GM23338 (cell line): ENCODE data around the gene TMEM187. TPM values are rescaled to one million over a fixed set of nuclear protein-coding genes. Genes with fewer than 3 reads are reported as not detected.

Experiments
- ATAC-seq: fragments of 200-7000 bp; cut with Tn5 transposase; 3 replicates; pipeline ENCODE4 v1.9.1; 2020
- DNase-seq: peaks from one replicate; pipeline ENCODE4 v3.0.0-alpha.2; 2015; ENCODE audit warnings: low spot score
- H2AFZ ChIP-seq: fragments of 200-600 bp; sonication (generic); 2 replicates; pipeline ENCODE4 v1.8.0; 2016; ENCODE audit warnings: antibody characterized with exemption, mild to moderate bottlenecking, moderate library complexity
- H3F3A ChIP-seq: fragments of 200-600 bp; sonication (generic); replicated peaks from 2 replicates; pipeline ENCODE4 v1.8.0; 2017; ENCODE audit warnings: antibody characterized with exemption, mixed run types, low read depth
- H3K27ac ChIP-seq: fragments of 200-600 bp; sonication (generic); 2 replicates; pipeline ENCODE4 v1.6.1; 2016; ENCODE audit warnings: low read depth
- H3K27me3 ChIP-seq: fragments of 200-600 bp; sonication (generic); 2 replicates; pipeline ENCODE4 v1.8.0; 2016; ENCODE audit warnings: mild to moderate bottlenecking, mixed run types, moderate library complexity; ENCODE audit not compliant: insufficient read depth
- H3K36me3 ChIP-seq: fragments of 200-600 bp; sonication (generic); 2 replicates; pipeline ENCODE4 v1.8.0; 2016; ENCODE audit warnings: mild to moderate bottlenecking; ENCODE audit not compliant: insufficient read depth
- H3K4me1 ChIP-seq: fragments of 200-600 bp; sonication (generic); 2 replicates; pipeline ENCODE4 v1.8.0; 2016; ENCODE audit warnings: mild to moderate bottlenecking, moderate library complexity; ENCODE audit not compliant: insufficient read depth
- H3K4me2 ChIP-seq: fragments of 200-600 bp; sonication (generic); 2 replicates; pipeline ENCODE4 v1.7.1; 2017; ENCODE audit warnings: mixed run types
- H3K4me3 ChIP-seq: fragments of 200-600 bp; sonication (generic); 2 replicates; pipeline ENCODE4 v1.6.1; 2016; ENCODE audit warnings: mixed run types
- H3K79me2 ChIP-seq: fragments of 200-600 bp; sonication (generic); replicated peaks from 2 replicates; pipeline ENCODE4 v1.8.0; 2017; ENCODE audit warnings: mild to moderate bottlenecking; ENCODE audit not compliant: insufficient read depth
- H3K9me2 ChIP-seq: fragments of 200-600 bp; sonication (generic); 2 replicates; pipeline ENCODE4 v1.8.0; 2017; ENCODE audit not compliant: insufficient read depth
- H4K20me1 ChIP-seq: fragments of 200-600 bp; sonication (generic); replicated peaks from 2 replicates; pipeline ENCODE4 v1.8.0; 2017; ENCODE audit warnings: mild to moderate bottlenecking; ENCODE audit not compliant: insufficient read depth
- H3K27ac Mint-ChIP-seq: 2 replicates; pipeline ENCODE4 v1.8.0; 2020; ENCODE audit warnings: inconsistent platforms, mild to moderate bottlenecking, moderate library complexity, mixed read lengths
- H3K27me3 Mint-ChIP-seq: 3 replicates; pipeline ENCODE4 v1.8.0; 2022; ENCODE audit warnings: low read depth, mild to moderate bottlenecking, moderate library complexity, mixed read lengths, inconsistent platforms; ENCODE audit not compliant: insufficient read depth, poor library complexity
- H3K36me3 Mint-ChIP-seq: 3 replicates; pipeline ENCODE4 v1.8.0; 2021; ENCODE audit warnings: low read depth, mild to moderate bottlenecking, inconsistent platforms, moderate library complexity, mixed read lengths
- H3K4me1 Mint-ChIP-seq: 3 replicates; pipeline ENCODE4 v1.8.0; 2020; ENCODE audit warnings: mild to moderate bottlenecking, inconsistent platforms, mixed read lengths
- H3K4me3 Mint-ChIP-seq: 3 replicates; pipeline ENCODE4 v1.8.0; 2021; ENCODE audit warnings: moderate library complexity, mild to moderate bottlenecking, inconsistent platforms, mixed read lengths
- H3K9me3 Mint-ChIP-seq: 3 replicates; pipeline ENCODE4 v1.8.0; 2020; ENCODE audit warnings: moderate library complexity, mild to moderate bottlenecking, inconsistent platforms, mixed read lengths
- EZH2 ChIP-seq: fragments of 200-600 bp; sonication (generic); IDR thresholded peaks from one replicate; pipeline ENCODE4 v1.8.0; 2017; ENCODE audit warnings: antibody characterized with exemption, mild to moderate bottlenecking, low read depth; ENCODE audit not compliant: unreplicated experiment
- JUNB ChIP-seq: IDR thresholded peaks from one replicate; pipeline ENCODE4 v1.6.1; 2016; ENCODE audit warnings: antibody characterized with exemption; ENCODE audit not compliant: unreplicated experiment
- NANOG ChIP-seq: IDR thresholded peaks from 2 replicates; pipeline ENCODE4 v1.6.1; 2016; ENCODE audit warnings: antibody characterized with exemption, borderline replicate concordance
- POLR2AphosphoS5 ChIP-seq: IDR thresholded peaks from 2 replicates; pipeline ENCODE4 v1.6.1; 2016; ENCODE audit warnings: antibody characterized with exemption, low read depth
- ZNF331 ChIP-seq: fragments of 250-450 bp; sonication (Bioruptor Pico); IDR thresholded peaks from 2 replicates; pipeline ENCODE4 v1.5.0; 2020; ENCODE audit warnings: low read depth, mild to moderate bottlenecking, moderate library complexity
- polyA plus RNA-seq: library from polyadenylated mRNA; unstranded; fragments of >200 nt; fragmentation: Nextera tagmentation; extraction: Ambion mirVana; gene quantifications from 2 replicates; pipeline ENCODE4 v1.2.1, GENCODE V29; 2016
- total RNA-seq: library from RNA; depleted of rRNA; stranded (reverse); fragments of >200 nt; shearing (Covaris generic); gene quantifications from 2 replicates; pipeline ENCODE4 v1.2.3, GENCODE V29; 2014
- TF ChIP-seq, protein P1 (sequence below): fragments of 250-450 bp; sonication (Bioruptor Pico); IDR thresholded peaks from 2 replicates; pipeline ENCODE4 v1.5.0; 2020; ENCODE audit warnings: mild to moderate bottlenecking, moderate library complexity
- TF ChIP-seq, protein P2 (sequence below): IDR thresholded peaks from one replicate; pipeline ENCODE4 v1.6.1; 2018; ENCODE audit warnings: antibody characterized with exemption; ENCODE audit not compliant: unreplicated experiment

The TMEM187 gene
- total and polyA plus RNA-seq, 2 experiments from 2014 or later = 2.5 to 4.4 TPM

DNA sequence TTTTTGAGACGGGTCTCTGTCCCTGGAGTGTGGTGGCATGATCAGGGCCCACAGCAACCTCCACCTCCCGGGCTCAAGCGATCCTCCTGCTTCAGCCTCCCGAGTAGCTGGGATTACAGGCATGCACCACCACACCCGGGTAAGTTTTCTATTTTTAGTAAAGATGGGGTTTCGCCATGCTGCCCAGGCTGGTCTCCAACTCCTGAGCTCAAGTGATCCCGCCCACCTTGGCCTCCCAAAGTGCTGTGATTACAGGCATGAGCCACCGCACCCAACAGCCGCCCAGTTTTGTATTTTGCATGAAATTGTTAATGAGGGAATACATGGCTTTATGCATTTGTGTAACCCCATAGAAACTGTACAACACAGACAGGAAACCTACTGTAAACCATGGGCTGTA lies 43.7 kb upstream of the TMEM187 start (continued):
- TF ChIP-seq, protein P1, sequence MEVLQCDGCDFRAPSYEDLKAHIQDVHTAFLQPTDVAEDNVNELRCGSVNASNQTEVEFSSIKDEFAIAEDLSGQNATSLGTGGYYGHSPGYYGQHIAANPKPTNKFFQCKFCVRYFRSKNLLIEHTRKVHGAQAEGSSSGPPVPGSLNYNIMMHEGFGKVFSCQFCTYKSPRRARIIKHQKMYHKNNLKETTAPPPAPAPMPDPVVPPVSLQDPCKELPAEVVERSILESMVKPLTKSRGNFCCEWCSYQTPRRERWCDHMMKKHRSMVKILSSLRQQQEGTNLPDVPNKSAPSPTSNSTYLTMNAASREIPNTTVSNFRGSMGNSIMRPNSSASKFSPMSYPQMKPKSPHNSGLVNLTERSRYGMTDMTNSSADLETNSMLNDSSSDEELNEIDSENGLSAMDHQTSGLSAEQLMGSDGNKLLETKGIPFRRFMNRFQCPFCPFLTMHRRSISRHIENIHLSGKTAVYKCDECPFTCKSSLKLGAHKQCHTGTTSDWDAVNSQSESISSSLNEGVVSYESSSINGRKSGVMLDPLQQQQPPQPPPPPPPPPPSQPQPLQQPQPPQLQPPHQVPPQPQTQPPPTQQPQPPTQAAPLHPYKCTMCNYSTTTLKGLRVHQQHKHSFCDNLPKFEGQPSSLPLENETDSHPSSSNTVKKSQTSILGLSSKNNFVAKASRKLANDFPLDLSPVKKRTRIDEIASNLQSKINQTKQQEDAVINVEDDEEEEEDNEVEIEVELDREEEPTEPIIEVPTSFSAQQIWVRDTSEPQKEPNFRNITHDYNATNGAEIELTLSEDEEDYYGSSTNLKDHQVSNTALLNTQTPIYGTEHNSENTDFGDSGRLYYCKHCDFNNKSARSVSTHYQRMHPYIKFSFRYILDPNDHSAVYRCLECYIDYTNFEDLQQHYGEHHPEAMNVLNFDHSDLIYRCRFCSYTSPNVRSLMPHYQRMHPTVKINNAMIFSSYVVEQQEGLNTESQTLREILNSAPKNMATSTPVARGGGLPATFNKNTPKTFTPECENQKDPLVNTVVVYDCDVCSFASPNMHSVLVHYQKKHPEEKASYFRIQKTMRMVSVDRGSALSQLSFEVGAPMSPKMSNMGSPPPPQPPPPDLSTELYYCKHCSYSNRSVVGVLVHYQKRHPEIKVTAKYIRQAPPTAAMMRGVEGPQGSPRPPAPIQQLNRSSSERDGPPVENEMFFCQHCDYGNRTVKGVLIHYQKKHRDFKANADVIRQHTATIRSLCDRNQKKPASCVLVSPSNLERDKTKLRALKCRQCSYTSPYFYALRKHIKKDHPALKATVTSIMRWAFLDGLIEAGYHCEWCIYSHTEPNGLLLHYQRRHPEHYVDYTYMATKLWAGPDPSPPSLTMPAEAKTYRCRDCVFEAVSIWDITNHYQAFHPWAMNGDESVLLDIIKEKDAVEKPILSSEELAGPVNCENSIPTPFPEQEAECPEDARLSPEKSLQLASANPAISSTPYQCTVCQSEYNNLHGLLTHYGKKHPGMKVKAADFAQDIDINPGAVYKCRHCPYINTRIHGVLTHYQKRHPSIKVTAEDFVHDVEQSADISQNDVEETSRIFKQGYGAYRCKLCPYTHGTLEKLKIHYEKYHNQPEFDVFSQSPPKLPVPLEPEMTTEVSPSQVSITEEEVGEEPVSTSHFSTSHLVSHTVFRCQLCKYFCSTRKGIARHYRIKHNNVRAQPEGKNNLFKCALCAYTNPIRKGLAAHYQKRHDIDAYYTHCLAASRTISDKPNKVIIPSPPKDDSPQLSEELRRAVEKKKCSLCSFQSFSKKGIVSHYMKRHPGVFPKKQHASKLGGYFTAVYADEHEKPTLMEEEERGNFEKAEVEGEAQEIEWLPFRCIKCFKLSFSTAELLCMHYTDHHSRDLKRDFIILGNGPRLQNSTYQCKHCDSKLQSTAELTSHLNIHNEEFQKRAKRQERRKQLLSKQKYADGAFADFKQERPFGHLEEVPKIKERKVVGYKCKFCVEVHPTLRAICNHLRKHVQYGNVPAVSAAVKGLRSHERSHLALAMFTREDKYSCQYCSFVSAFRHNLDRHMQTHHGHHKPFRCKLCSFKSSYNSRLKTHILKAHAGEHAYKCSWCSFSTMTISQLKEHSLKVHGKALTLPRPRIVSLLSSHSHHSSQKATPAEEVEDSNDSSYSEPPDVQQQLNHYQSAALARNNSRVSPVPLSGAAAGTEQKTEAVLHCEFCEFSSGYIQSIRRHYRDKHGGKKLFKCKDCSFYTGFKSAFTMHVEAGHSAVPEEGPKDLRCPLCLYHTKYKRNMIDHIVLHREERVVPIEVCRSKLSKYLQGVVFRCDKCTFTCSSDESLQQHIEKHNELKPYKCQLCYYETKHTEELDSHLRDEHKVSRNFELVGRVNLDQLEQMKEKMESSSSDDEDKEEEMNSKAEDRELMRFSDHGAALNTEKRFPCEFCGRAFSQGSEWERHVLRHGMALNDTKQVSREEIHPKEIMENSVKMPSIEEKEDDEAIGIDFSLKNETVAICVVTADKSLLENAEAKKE = no peak
- TF ChIP-seq, protein P2, sequence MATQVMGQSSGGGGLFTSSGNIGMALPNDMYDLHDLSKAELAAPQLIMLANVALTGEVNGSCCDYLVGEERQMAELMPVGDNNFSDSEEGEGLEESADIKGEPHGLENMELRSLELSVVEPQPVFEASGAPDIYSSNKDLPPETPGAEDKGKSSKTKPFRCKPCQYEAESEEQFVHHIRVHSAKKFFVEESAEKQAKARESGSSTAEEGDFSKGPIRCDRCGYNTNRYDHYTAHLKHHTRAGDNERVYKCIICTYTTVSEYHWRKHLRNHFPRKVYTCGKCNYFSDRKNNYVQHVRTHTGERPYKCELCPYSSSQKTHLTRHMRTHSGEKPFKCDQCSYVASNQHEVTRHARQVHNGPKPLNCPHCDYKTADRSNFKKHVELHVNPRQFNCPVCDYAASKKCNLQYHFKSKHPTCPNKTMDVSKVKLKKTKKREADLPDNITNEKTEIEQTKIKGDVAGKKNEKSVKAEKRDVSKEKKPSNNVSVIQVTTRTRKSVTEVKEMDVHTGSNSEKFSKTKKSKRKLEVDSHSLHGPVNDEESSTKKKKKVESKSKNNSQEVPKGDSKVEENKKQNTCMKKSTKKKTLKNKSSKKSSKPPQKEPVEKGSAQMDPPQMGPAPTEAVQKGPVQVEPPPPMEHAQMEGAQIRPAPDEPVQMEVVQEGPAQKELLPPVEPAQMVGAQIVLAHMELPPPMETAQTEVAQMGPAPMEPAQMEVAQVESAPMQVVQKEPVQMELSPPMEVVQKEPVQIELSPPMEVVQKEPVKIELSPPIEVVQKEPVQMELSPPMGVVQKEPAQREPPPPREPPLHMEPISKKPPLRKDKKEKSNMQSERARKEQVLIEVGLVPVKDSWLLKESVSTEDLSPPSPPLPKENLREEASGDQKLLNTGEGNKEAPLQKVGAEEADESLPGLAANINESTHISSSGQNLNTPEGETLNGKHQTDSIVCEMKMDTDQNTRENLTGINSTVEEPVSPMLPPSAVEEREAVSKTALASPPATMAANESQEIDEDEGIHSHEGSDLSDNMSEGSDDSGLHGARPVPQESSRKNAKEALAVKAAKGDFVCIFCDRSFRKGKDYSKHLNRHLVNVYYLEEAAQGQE = no peak
- TF ChIP-seq ZNF331 (no peak), NANOG (no peak)

DNA sequence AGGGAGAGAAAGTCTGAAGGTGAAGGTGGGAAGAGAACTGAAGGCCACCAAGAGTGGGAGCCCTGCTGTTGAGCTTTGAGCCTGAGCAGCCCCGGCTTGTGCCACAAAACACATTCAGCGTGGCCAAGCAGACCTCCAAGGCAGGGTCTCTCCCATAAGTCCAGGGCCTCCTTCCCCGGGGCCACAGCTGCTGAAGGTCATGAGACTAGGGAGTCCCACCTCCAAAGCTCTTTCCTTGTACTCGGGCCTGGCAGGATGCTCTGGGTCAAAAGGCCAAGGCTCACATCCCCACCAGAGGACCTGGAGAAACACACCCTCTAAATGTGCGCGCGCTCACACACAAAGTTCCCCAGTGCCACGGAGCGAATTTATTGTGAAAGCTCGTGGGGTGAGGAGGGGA lies 43.0 kb upstream of the TMEM187 start:
- no peaks in the 10 kb centered on the region; the same call in 1 of the 2 replicates for H4K20me1 ChIP-seq
- Mint-ChIP-seq H3K4me3 (no peak overlapping the region), H3K9me3 (no peaks in the 10 kb centered on the region; the same call in 2 of the 3 replicates), H3K36me3 (peaks cover 24% of the 10 kb centered on the region), H3K4me1 (peaks cover 16% of the 10 kb centered on the region), H3K27ac (no peak overlapping the region), H3K27me3 (peaks cover 9% of the 10 kb centered on the region)
- DNase-seq = no peak
- no peak overlapping the region for H3K4me3 ChIP-seq
- H2AFZ ChIP-seq = no peak overlapping the region
- H3K36me3 ChIP-seq = no peaks in the 10 kb centered on the region
- peaks cover 12% of the 10 kb centered on the region for H3K79me2 ChIP-seq
- H3K4me2 ChIP-seq = no peak overlapping the region; the same call in 1 of the 2 replicates
- 0 out of 2 replicates have a peak, but pooled peaks cover 5% of the 10 kb centered on the region for H3F3A ChIP-seq
- H3K9me2 ChIP-seq = no peaks in the 10 kb centered on the region
- no peak overlapping the region for H3K27ac ChIP-seq
- no peak for ATAC-seq
- H3K27me3 ChIP-seq = no peaks in the 10 kb centered on the region
- peaks cover 10% of the 10 kb centered on the region; the same call in 1 of the 2 replicates for H3K4me1 ChIP-seq
- TF ChIP-seq, protein P1 = no peak
- TF ChIP-seq POLR2AphosphoS5 (no peak), JUNB (no peak), EZH2 (no peak)
